GM10248 (cell line): ENCODE measurements around the gene SLC35F4.

Experiments
- CTCF ChIA-PET: fragments of 300-600 bp; sonication (Branson Sonifier 250); formaldehyde crosslinking; extraction: SDS; loops from one replicate; lab custom pipeline; 2021; ENCODE audit warnings: antibody characterized with exemption; lab: Yijun Ruan, JAX
- POLR2A ChIA-PET: fragments of 350-650 bp; sonication (Branson Sonifier 250); formaldehyde crosslinking; extraction: SDS; loops from one replicate; lab custom pipeline; 2020; ENCODE audit warnings: antibody characterized with exemption; lab: Yijun Ruan, JAX
- DNase-seq: peaks from one replicate; pipeline ENCODE4 v3.0.0; 2012; ENCODE audit errors: extremely low spot score
- CTCF ChIP-seq: IDR thresholded peaks from 2 replicates; pipeline ENCODE4 v1.5.1; 2012; ENCODE audit warnings: mild to moderate bottlenecking, low read depth; ENCODE audit errors: extremely low read depth, missing control alignments, control extremely low read depth

SLC35F4 gene

GRCh38 chr14:57846596-57846995 is 19.3 kb downstream of the SLC35F4 start:
- POLR2A ChIA-PET: no interaction called here
- CTCF ChIA-PET: no interaction called here
- DNase-seq: no peak
- no peak for TF ChIP-seq CTCF

DNA sequence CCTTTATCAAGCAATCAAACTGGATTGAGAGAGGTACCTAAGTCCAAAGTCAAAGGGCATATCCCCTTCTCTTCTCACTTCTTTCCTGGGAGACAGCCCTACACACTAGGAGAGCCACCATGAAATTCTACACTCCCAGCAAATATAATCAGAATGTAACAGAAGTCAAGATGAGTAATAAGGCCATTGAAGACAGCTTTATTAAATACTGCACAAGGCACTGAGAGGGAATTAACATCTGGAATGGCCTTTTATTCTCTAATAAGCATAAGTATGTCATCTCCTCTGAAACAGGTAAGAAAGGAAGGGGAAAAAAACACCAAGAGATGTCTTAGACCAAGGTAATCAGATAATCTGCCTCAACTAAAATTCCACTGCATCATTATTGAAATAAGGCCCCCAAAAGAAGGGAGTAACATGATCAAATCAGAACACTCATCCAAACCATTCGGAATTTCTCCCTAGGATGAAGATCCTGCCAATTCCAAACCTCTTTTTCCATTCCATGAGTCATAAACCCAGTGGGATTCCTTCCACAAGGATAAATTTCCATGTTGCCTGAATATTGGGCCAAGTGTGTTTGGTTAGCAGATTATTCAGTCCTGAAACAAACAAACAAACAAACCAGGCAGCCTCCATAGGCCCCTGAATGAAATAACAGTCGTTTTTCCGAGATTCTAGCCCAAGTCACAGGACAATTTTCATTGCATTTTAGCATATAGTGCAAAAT is 19.9 kb downstream of the SLC35F4 start:
- CTCF ChIA-PET: no interaction called here
- DNase-seq: no peak
- POLR2A ChIA-PET: no interaction called here

GRCh38 chr14:57845316-57845715 is 20.6 kb downstream of the SLC35F4 start:
- CTCF ChIA-PET: no interaction called here

More for the DNA sequence above, 19.9 kb downstream of the SLC35F4 start:
- TF ChIP-seq CTCF: no peak

DNA sequence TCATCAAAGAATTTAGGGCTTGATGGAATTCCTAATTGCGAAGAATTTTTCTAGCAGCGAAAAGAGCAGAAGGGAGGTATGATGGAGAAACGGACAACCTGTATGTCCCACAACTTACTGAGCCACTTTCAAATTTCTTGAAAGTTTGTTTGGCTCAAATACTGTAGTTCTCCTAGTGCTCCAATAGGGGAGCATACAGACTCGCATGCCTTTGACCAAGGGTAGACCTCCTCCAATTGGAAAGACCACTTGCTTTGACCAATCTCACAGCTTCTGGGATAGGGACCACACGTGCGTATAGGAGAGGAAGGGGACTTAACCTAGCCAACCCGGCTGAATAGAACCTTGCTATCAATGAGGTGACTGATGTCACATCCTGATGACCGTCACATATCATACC is 28.6 kb downstream of the SLC35F4 start:
- no peak for TF ChIP-seq CTCF
- CTCF ChIA-PET: no interaction called here

More at GRCh38 chr14:57845316-57845715, 20.6 kb downstream of the SLC35F4 start:
- no peak for DNase-seq
- POLR2A ChIA-PET: no interaction called here
- TF ChIP-seq CTCF: no peak

DNA sequence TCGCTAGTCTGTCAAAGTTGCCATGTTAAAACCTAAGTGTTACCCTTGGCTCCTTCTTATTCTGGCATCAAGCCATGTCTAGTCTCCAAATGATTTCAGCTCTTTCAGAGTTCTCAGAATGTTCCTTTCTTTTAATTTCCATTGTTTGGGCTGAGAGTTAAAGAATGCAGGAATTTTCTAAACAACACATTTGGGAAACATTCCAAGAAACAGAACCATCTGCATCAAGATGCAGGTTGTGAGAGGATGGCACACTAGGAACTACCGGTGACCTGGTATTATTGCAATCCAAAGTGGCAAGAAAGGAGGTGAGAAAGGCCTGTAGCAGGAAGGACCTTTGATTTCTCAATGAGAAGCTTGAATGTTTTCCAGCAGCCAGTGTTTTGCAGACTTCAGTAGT is 30.1 kb downstream of the SLC35F4 start:
- TF ChIP-seq CTCF: no peak
- DNase-seq: no peak
- ChIA-PET CTCF (interaction anchor here (1.0 kb wide), 1 partner anchor 348 kb away, joined by 3 read pairs; no protein-coding TSS in a partner anchor), POLR2A (no interaction called here)

More for the DNA sequence above, 28.6 kb downstream of the SLC35F4 start:
- no peak for DNase-seq
- POLR2A ChIA-PET: no interaction called here

GRCh38 chr14:57834961-57835360 is 30.9 kb downstream of the SLC35F4 start:
- ChIA-PET CTCF (interaction anchor here (1.0 kb wide), 1 partner anchor 347 kb away, joined by 3 read pairs; no protein-coding TSS in a partner anchor), POLR2A (no interaction called here)
- no peak for TF ChIP-seq CTCF
- no peak for DNase-seq
